ENCODE measurements around the gene GFOD2. TPM values are rescaled to one million over a fixed set of nuclear protein-coding genes. Genes with fewer than 3 reads are reported as not detected.

GFOD2 gene
- total and polyA plus RNA-seq, 2 experiments from 2014 or later, result 19.3 to 34.3 TPM

DNA sequence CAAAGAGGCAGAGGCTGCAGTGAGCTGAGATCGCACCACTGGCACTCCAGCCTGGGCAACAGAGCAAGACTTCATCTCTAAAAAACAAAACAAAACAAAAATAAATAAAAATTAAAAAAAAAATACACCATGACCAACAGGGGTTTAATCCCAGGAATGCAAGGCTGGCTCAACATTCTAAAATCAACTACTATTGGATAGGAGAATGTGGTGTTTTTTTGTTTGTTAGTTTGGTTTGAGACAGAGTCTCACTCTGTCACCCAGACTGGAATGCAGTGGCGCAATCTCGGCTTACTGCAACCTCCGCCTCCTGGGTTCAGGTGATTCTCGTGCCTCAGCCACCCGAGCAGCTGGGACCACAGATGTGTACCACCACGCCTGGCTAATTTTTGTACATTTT, 19.9 kb downstream of the GFOD2 start:
- Histone ChIP-seq H4K20me1 (replicated peaks; ENCODE audit: insufficient read depth) (peaks cover 10% of the 10 kb centered on the region), H3K4me1 (ENCODE audit: insufficient read depth) (no peaks in the 10 kb centered on the region), H3K9me2 (ENCODE audit: insufficient read depth) (no peaks in the 10 kb centered on the region), H2AFZ (no peak overlapping the region), H3K36me3 (ENCODE audit: insufficient read depth) (no peaks in the 10 kb centered on the region), H3K4me3 (no peak overlapping the region), H3K4me2 (no peak overlapping the region), H3F3A (replicated peaks; ENCODE audit: low read depth) (no peaks in the 10 kb centered on the region), H3K27me3 (ENCODE audit: insufficient read depth) (no peaks in the 10 kb centered on the region), H3K27ac (ENCODE audit: low read depth) (no peak overlapping the region), H3K79me2 (replicated peaks; ENCODE audit: insufficient read depth) (peaks cover 54% of the 10 kb centered on the region)
- H3K4me1 Mint-ChIP-seq, result 0 out of 3 replicates have a peak, but pooled peaks cover 2% of the 10 kb centered on the region
- peaks cover 6% of the 10 kb centered on the region; the same call in 2 of the 3 replicates for H3K36me3 Mint-ChIP-seq (ENCODE audit: low read depth)
- ATAC-seq (no peak), DNase-seq (ENCODE audit: low spot score) (no peak)
- no peak overlapping the region for H3K27ac Mint-ChIP-seq
- no peaks in the 10 kb centered on the region for H3K9me3 Mint-ChIP-seq
- TF ChIP-seq, protein P1, sequence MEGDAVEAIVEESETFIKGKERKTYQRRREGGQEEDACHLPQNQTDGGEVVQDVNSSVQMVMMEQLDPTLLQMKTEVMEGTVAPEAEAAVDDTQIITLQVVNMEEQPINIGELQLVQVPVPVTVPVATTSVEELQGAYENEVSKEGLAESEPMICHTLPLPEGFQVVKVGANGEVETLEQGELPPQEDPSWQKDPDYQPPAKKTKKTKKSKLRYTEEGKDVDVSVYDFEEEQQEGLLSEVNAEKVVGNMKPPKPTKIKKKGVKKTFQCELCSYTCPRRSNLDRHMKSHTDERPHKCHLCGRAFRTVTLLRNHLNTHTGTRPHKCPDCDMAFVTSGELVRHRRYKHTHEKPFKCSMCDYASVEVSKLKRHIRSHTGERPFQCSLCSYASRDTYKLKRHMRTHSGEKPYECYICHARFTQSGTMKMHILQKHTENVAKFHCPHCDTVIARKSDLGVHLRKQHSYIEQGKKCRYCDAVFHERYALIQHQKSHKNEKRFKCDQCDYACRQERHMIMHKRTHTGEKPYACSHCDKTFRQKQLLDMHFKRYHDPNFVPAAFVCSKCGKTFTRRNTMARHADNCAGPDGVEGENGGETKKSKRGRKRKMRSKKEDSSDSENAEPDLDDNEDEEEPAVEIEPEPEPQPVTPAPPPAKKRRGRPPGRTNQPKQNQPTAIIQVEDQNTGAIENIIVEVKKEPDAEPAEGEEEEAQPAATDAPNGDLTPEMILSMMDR (conservative IDR thresholded peaks at IDR 0.05; ENCODE audit: low read depth in 2 of 2), result no peak
- TF ChIP-seq CREB1 (CRISPR knock-in tag; IDR thresholded peaks at IDR 0.05; ENCODE audit: low read depth) (no peak), ZNF331 (CRISPR knock-in tag; IDR thresholded peaks at IDR 0.05; ENCODE audit: low read depth) (no peak), NANOG (IDR thresholded peaks at IDR 0.05; ENCODE audit: borderline replicate concordance) (no peak), JUNB (IDR thresholded peaks at IDR 0.05; ENCODE audit: unreplicated experiment) (no peak), POLR2AphosphoS5 (IDR thresholded peaks at IDR 0.05; ENCODE audit: low read depth) (no peak), STAT1 (IDR thresholded peaks at IDR 0.05; ENCODE audit: unreplicated experiment) (no peak), ZNF114 (CRISPR knock-in tag; IDR thresholded peaks at IDR 0.05) (no peak), EZH2phosphoT487 (IDR thresholded peaks at IDR 0.05; ENCODE audit: unreplicated experiment) (no peak), EZH2 (IDR thresholded peaks at IDR 0.05; ENCODE audit: low read depth, unreplicated experiment) (no peak)
- TF ChIP-seq, protein P2, sequence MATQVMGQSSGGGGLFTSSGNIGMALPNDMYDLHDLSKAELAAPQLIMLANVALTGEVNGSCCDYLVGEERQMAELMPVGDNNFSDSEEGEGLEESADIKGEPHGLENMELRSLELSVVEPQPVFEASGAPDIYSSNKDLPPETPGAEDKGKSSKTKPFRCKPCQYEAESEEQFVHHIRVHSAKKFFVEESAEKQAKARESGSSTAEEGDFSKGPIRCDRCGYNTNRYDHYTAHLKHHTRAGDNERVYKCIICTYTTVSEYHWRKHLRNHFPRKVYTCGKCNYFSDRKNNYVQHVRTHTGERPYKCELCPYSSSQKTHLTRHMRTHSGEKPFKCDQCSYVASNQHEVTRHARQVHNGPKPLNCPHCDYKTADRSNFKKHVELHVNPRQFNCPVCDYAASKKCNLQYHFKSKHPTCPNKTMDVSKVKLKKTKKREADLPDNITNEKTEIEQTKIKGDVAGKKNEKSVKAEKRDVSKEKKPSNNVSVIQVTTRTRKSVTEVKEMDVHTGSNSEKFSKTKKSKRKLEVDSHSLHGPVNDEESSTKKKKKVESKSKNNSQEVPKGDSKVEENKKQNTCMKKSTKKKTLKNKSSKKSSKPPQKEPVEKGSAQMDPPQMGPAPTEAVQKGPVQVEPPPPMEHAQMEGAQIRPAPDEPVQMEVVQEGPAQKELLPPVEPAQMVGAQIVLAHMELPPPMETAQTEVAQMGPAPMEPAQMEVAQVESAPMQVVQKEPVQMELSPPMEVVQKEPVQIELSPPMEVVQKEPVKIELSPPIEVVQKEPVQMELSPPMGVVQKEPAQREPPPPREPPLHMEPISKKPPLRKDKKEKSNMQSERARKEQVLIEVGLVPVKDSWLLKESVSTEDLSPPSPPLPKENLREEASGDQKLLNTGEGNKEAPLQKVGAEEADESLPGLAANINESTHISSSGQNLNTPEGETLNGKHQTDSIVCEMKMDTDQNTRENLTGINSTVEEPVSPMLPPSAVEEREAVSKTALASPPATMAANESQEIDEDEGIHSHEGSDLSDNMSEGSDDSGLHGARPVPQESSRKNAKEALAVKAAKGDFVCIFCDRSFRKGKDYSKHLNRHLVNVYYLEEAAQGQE (IDR thresholded peaks at IDR 0.05; ENCODE audit: unreplicated experiment), result no peak
- TF ChIP-seq, protein P3, sequence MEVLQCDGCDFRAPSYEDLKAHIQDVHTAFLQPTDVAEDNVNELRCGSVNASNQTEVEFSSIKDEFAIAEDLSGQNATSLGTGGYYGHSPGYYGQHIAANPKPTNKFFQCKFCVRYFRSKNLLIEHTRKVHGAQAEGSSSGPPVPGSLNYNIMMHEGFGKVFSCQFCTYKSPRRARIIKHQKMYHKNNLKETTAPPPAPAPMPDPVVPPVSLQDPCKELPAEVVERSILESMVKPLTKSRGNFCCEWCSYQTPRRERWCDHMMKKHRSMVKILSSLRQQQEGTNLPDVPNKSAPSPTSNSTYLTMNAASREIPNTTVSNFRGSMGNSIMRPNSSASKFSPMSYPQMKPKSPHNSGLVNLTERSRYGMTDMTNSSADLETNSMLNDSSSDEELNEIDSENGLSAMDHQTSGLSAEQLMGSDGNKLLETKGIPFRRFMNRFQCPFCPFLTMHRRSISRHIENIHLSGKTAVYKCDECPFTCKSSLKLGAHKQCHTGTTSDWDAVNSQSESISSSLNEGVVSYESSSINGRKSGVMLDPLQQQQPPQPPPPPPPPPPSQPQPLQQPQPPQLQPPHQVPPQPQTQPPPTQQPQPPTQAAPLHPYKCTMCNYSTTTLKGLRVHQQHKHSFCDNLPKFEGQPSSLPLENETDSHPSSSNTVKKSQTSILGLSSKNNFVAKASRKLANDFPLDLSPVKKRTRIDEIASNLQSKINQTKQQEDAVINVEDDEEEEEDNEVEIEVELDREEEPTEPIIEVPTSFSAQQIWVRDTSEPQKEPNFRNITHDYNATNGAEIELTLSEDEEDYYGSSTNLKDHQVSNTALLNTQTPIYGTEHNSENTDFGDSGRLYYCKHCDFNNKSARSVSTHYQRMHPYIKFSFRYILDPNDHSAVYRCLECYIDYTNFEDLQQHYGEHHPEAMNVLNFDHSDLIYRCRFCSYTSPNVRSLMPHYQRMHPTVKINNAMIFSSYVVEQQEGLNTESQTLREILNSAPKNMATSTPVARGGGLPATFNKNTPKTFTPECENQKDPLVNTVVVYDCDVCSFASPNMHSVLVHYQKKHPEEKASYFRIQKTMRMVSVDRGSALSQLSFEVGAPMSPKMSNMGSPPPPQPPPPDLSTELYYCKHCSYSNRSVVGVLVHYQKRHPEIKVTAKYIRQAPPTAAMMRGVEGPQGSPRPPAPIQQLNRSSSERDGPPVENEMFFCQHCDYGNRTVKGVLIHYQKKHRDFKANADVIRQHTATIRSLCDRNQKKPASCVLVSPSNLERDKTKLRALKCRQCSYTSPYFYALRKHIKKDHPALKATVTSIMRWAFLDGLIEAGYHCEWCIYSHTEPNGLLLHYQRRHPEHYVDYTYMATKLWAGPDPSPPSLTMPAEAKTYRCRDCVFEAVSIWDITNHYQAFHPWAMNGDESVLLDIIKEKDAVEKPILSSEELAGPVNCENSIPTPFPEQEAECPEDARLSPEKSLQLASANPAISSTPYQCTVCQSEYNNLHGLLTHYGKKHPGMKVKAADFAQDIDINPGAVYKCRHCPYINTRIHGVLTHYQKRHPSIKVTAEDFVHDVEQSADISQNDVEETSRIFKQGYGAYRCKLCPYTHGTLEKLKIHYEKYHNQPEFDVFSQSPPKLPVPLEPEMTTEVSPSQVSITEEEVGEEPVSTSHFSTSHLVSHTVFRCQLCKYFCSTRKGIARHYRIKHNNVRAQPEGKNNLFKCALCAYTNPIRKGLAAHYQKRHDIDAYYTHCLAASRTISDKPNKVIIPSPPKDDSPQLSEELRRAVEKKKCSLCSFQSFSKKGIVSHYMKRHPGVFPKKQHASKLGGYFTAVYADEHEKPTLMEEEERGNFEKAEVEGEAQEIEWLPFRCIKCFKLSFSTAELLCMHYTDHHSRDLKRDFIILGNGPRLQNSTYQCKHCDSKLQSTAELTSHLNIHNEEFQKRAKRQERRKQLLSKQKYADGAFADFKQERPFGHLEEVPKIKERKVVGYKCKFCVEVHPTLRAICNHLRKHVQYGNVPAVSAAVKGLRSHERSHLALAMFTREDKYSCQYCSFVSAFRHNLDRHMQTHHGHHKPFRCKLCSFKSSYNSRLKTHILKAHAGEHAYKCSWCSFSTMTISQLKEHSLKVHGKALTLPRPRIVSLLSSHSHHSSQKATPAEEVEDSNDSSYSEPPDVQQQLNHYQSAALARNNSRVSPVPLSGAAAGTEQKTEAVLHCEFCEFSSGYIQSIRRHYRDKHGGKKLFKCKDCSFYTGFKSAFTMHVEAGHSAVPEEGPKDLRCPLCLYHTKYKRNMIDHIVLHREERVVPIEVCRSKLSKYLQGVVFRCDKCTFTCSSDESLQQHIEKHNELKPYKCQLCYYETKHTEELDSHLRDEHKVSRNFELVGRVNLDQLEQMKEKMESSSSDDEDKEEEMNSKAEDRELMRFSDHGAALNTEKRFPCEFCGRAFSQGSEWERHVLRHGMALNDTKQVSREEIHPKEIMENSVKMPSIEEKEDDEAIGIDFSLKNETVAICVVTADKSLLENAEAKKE (CRISPR knock-in tag; IDR thresholded peaks at IDR 0.05), result no peak
- TF ChIP-seq, protein P4, sequence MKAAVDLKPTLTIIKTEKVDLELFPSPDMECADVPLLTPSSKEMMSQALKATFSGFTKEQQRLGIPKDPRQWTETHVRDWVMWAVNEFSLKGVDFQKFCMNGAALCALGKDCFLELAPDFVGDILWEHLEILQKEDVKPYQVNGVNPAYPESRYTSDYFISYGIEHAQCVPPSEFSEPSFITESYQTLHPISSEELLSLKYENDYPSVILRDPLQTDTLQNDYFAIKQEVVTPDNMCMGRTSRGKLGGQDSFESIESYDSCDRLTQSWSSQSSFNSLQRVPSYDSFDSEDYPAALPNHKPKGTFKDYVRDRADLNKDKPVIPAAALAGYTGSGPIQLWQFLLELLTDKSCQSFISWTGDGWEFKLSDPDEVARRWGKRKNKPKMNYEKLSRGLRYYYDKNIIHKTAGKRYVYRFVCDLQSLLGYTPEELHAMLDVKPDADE (IDR thresholded peaks at IDR 0.05), result no peak
- no peak overlapping the region for H3K4me3 Mint-ChIP-seq
- no peaks in the 10 kb centered on the region for H3K27me3 Mint-ChIP-seq (ENCODE audit: insufficient read depth, low read depth, poor library complexity)

Measured in GM23338 (cell line).